ENCODE results near the gene KLHL3. TPM values are rescaled to one million over a fixed set of nuclear protein-coding genes. Genes with fewer than 3 reads are reported as not detected.
"Not testable (repeated sequence)": the region's sequence is repeated elsewhere in the genome, so short reads cannot be mapped to it uniquely, and the experiment has no call there.

KLHL3 gene, protein sequence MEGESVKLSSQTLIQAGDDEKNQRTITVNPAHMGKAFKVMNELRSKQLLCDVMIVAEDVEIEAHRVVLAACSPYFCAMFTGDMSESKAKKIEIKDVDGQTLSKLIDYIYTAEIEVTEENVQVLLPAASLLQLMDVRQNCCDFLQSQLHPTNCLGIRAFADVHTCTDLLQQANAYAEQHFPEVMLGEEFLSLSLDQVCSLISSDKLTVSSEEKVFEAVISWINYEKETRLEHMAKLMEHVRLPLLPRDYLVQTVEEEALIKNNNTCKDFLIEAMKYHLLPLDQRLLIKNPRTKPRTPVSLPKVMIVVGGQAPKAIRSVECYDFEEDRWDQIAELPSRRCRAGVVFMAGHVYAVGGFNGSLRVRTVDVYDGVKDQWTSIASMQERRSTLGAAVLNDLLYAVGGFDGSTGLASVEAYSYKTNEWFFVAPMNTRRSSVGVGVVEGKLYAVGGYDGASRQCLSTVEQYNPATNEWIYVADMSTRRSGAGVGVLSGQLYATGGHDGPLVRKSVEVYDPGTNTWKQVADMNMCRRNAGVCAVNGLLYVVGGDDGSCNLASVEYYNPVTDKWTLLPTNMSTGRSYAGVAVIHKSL
- total RNA-seq: 10 to 100 TPM; 11.4 to 11.5 TPM
- long read RNA-seq, donor 1, full-length matches to known transcripts: 1 of 2 reads
- long read RNA-seq, donor 1, partial matches to known transcripts: 0 of 2 reads
- long read RNA-seq, donor 1, other reads (novel, unspliced or antisense): 1 of 2 reads
- long read RNA-seq, donor 2, partial matches to known transcripts: 2 of 7 reads
- long read RNA-seq, donor 2, other reads (novel, unspliced or antisense): 4 of 7 reads

- intact Hi-C loops (cut with DNase I): loop anchor here in 1 of 2 donors (5.0 to 10.0 kb wide), 2 partner anchors 73 to 421 kb away; no protein-coding TSS in a partner anchor
- no peak for DNase-seq (ENCODE audit: low spot score)
These were observed at the start of gene KLHL3 for GRCh38 chr5:137735555-137736284. Gene KLHL3, minus strand, starts transcription at chr5:137736089. Its CDS starts 443 bp downstream, at chr5:137735646.

DNA sequence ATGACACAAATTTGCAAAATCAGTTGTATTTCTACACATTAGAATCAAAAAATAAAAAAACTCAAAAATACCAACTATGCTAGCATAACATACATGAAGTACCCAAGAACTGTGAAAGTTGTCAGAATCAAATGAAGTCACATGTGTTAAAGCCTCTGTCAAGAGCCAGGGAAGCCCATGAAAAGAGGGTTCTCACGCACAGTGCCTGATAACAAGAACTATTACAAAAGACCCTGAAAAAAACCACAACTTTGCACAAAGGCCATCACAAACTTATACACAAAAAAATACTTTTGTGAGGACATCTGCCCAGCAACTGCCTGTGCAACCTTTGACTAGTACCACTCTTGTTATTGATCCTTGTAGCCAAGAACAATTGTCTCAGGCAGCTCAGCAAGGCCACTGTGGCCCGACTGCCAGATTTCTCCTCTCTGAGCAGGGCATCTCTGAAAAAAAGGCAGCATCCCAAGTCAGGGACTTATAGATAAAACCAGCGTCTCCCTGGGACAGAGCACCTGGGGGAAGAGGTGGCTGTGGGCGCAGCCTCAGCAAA is 47.2 kb upstream of the KLHL3 start:
- intact Hi-C loops (cut with DNase I): no loop called here

DNA sequence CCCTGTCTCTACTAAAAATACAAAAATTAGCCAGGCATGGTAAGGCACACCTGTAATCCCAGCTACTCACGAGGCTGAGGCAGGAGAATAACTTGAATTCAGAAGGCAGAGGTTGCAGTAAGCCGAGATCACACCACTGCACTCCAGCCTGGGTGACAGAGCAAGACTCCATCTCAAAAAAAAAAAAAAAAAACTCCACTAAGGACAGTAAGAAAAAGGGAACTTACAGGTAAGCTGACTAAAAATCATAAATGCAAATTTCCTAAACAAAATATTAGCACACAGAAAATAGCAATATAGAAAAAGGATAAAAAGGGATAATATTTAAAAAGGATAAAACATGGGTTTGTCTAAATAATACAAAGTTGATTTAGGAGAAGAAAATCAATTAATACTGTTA is 46.2 kb upstream of the KLHL3 start:
- no peak for DNase-seq (ENCODE audit: low spot score)
- intact Hi-C loops (cut with DNase I): no loop called here

More for the DNA sequence above, 47.2 kb upstream of the KLHL3 start:
- DNase-seq (ENCODE audit: low spot score): no peak

- intact Hi-C loops (cut with DNase I): loop anchor here in 1 of 2 donors (2.0 kb wide), 1 partner anchor 42 kb away; no protein-coding TSS in a partner anchor
- DNase-seq (ENCODE audit: low spot score): no peak
These were observed 43.1 kb upstream of the KLHL3 start for GRCh38 chr5:137778772-137779564.

DNA sequence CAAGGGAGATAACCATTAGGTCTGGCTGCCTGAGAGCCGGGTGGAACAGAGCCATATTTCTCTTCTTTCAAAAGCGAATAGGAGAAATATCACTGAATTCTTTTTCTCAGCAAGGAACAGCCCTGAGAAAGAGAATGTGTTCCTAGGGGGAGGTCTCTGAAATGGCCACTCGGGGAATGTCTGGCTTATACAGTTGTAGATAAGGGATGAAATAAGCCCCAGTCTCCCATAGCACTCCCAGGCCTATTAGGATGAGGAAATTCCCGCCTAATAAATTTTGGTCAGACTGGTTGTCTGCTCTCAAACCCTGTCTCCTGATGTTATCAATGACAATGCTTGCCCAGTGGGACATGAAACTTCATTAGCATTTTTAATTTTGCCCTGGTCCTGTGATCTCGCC is 32.0 kb upstream of the KLHL3 start:
- intact Hi-C loops (cut with DNase I); DNase-seq (ENCODE audit: low spot score): not testable (repeated sequence)

GRCh38 chr5:137761566-137761965 is 25.7 kb upstream of the KLHL3 start:
- no peak for DNase-seq (ENCODE audit: low spot score)
- intact Hi-C loops (cut with DNase I): no loop called here

GRCh38 chr5:137760719-137761516 is 25.0 kb upstream of the KLHL3 start:
- intact Hi-C loops (cut with DNase I): no loop called here
- DNase-seq (ENCODE audit: low spot score): no peak

DNA sequence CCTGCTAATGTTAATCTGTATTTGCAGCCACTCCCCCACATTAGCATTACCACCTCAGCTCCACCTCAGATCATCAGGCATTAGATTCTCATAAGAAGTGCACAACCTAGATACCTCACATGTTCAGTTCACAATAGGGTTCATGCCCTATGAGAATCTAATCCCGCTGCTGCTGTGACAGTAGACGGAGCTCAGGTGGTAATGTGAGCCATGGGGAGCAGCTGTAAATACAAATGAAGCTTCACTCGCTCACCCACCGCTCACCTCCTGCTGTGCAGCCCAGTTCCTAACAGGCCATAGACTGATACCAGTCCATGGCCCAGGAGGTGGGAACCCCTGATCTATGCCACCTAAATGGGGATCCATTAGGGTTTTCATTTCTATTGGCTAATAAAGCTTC is 24.4 kb upstream of the KLHL3 start:
- no peak for DNase-seq (ENCODE audit: low spot score)
- intact Hi-C loops (cut with DNase I): no loop called here

- intact Hi-C loops (cut with DNase I): no loop called here
- no peak for DNase-seq (ENCODE audit: low spot score)
These were observed 22.9 kb upstream of the KLHL3 start for GRCh38 chr5:137758715-137759306.

- no peak for DNase-seq (ENCODE audit: low spot score)
- intact Hi-C loops (cut with DNase I): no loop called here
These were observed 22.2 kb upstream of the KLHL3 start for GRCh38 chr5:137758121-137758520.

DNA sequence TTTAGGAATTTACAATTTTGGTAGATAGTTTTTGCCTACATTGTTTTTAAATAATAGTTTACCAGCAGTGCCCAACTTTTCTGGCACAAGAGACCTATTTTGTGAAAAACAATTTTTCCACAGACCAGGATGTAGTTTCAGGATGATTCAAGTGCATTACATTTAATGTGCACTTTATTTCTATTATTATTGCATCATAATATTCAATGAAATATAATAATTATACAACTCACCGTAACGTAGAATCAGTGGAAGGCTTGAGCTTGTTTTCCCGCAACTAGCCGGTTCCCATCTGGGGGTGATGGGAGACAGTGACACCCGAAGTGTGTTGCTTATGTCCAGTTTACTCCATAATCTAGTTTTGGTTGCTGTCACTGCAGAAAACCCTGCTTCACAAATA is 21.7 kb upstream of the KLHL3 start:
- intact Hi-C loops (cut with DNase I): no loop called here
- no peak for DNase-seq (ENCODE audit: low spot score)

DNA sequence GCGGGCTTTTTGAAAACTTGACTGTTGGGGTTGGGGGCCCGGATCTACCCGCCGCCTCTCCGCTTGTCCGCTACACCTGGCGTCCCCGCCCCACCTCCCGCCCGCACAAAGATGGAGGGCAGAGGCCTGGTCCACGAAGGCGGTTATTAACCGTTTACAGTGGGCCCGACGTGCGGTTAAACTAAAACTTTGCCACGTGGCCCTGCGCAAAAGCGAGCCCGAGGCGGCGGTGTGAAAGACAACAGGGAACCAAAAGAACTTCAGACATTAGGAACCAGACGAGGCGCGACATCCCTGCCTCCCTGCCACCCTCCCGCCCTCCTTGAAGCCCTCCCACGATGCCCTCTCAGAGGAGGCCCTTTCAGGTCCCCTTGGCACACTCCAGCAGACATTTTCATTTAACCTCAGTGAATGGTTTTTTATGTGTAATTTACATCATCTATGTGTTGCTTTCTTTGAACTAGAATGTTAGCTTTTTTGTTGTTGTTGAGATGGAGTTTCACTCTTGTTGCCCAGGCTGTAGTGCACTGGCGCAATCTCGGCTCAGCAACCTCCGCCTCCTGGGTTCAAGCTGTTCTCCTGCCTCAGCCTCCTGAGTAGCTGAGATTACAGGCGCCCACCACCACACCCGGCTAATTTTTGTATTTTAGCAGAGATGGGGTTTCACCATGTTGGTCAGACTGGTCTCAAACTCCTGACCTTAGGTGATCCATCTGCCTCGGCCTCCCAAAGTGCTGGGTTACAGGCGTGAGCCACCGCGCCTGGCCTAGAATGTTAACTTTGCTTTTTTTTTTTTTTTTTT is 19.3 kb upstream of the KLHL3 start:
- intact Hi-C loops (cut with DNase I): no loop called here

DNA sequence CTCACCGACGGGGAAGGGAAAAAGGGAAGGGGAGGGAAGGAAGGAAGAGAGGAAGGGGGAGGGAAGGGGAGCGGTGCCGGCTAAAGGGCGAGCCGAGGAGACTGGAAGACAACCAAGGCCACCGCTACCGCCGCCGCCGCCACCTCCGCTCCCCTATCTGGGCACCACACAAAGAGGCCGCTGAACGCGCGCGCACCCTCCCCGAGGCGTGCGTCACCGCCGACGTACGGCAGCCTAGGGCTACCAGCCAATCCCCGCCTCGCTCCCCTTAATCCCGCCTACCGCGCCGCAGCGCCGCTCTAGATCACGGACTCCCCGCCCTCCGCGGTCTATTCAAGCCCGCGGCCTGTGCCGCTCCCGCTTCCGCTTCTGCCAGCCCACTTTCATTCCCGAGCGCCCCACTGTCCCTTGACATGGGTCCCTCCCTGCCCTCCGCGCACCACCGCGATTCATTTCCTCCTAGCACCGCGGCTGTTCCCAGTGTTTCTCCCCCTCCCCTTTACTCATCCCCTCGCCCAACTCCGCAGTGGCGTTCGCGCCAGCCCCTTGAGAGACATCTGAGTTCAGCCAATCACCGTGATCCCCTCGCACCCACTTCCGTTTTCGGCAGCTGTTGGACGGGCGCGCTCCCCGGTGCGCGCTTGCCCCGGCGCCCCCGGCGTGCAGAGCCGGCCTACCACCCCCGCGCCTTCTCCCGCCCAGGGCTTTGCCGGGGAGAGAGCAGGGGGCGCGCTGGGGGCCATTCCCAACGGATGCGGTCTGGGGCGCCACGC is 18.5 kb upstream of the KLHL3 start, which contains the start of gene HNRNPA0:
Gene HNRNPA0 (minus strand): TSS at position 176 of the 773 bp plus-strand sequence. CDS start 297 bp downstream, outside the sequence.
- intact Hi-C loops (cut with DNase I): no loop called here
- peak; percentile 99 for DNase-seq (ENCODE audit: low spot score)

More for the DNA sequence above, 19.3 kb upstream of the KLHL3 start:
- no peak for DNase-seq (ENCODE audit: low spot score)

GRCh38 chr5:137753691-137754187 is 17.9 kb upstream of the KLHL3 start:
- intact Hi-C loops (cut with DNase I): no loop called here
- DNase-seq (ENCODE audit: low spot score): peak; percentile 92

DNA sequence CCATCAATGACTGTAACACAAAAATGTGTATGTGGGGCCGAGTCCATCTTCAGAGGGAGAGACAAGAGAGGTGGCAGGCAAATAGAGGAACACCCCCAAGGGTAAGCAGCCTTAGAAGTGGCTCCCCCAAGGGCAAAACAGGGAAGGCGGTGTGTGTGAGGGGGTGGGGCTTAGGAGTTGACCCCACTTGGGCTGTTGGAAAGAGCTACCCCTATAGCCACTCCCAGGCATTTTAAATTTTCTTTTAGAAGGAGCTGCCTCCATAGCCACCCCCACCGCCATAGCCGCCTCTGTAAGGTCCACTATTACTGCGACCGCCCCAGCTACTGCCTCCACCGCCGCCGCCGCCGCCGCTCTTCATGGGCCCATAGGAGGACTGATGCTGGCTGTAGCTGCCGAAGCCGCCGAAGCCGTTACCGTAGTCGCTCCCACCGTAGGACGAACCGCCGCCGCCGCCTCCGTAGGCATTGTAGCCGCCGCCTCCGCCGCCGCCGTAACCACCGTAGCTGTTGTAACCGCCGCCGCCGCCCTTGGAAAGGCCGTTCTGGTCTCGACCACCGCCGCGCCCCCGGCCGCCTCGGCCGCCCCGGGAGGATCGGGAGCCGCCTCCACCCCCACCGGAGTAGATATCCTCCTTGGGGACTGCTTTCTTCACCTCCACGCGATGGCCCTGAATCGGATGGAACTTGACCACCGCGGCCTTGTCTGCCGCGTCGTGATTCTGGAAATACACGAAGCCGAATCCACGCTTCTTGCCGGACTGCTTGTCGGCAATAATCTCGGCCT is 17.2 kb upstream of the KLHL3 start:
- peak; percentile 87 for DNase-seq (ENCODE audit: low spot score)
- intact Hi-C loops (cut with DNase I): no loop called here

All from posterior vena cava (tissue), 2 donors.